ENCODE data around the gene CCDC3. TPM values are rescaled to one million over a fixed set of nuclear protein-coding genes. Genes with fewer than 3 reads are reported as not detected.

CCDC3 gene
- total and polyA plus RNA-seq, 2 of the 4 experiments (the other 2 are of a cell fraction): 0.29 to 0.36 TPM

- POLR2A ChIA-PET (ENCODE audit: unreplicated experiment): no interaction called here
- no TSS peak for BruUV-seq (replicated peaks)
- H3K18ac ChIP-seq (ENCODE audit: low read depth, low read length): no peak overlapping the region
- H4K91ac ChIP-seq (ENCODE audit: insufficient read depth, low read depth, low read length): no peak overlapping the region
- H3K14ac ChIP-seq (replicated peaks; ENCODE audit: low read depth, low read length): no peak overlapping the region
- no peak overlapping the region for H2AK5ac ChIP-seq (ENCODE audit: low read depth, low read length)
- in situ Hi-C loops (cut with MboI; ENCODE audit: low sequenced_read_pairs): no loop called here
- no CpG with 5 or more reads among the region's 5 CpGs for WGBS, 2 experiments (ENCODE audit: extremely low coverage in 2 of 2, insufficient read length in 1 of 2)
- H2AK9ac ChIP-seq (replicated peaks; ENCODE audit: low read depth, low read length, poor library complexity): no peak overlapping the region
- no peak for TF ChIP-seq SMC3 (IDR thresholded peaks at IDR 0.05; ENCODE audit: low read depth, low read length)
- TF ChIP-seq MXI1 (IDR thresholded peaks at IDR 0.05; ENCODE audit: borderline replicate concordance, low read depth, low read length): no peak
- no peak for TF ChIP-seq CEBPB (IDR thresholded peaks at IDR 0.05; ENCODE audit: low read depth, low read length)
- no peak for TF ChIP-seq USF2 (IDR thresholded peaks at IDR 0.05; ENCODE audit: low read depth, low read length)
- no peak for TF ChIP-seq RCOR1 (IDR thresholded peaks at IDR 0.05; ENCODE audit: insufficient replicate concordance, low read length)
- no peak for TF ChIP-seq RFX5 (IDR thresholded peaks at IDR 0.05; ENCODE audit: low read depth, low read length)
- no peak for TF ChIP-seq BHLHE40 (IDR thresholded peaks at IDR 0.05; ENCODE audit: low read depth, low read length)
- no peak for TF ChIP-seq POLR2A (IDR thresholded peaks at IDR 0.05; ENCODE audit: low read depth, low read length)
- TF ChIP-seq CTCF (conservative IDR thresholded peaks at IDR 0.05; ENCODE audit: low read depth, low read length): no peak
- TF ChIP-seq MAZ (IDR thresholded peaks at IDR 0.05; ENCODE audit: borderline replicate concordance, low read depth, low read length): no peak
- TF ChIP-seq FOS (IDR thresholded peaks at IDR 0.05; ENCODE audit: low read depth, low read length): no peak
- TF ChIP-seq CHD1 (IDR thresholded peaks at IDR 0.05; ENCODE audit: low read depth, low read length): no peak
- no peak for TF ChIP-seq MAFK (IDR thresholded peaks at IDR 0.05; ENCODE audit: low read depth, low read length)
- TF ChIP-seq NFE2L2 (IDR thresholded peaks at IDR 0.05; ENCODE audit: low read depth, low read length): no peak
- no peak for TF ChIP-seq RAD21 (IDR thresholded peaks at IDR 0.05; ENCODE audit: low read length)
- no peak for TF ChIP-seq ELK1 (IDR thresholded peaks at IDR 0.05; ENCODE audit: borderline replicate concordance, low read depth, low read length)
- H3K36me3 ChIP-seq (ENCODE audit: control insufficient read depth, insufficient read depth, low read length): no peaks in the 10 kb centered on the region
- CTCF ChIA-PET: no interaction called here
- H2BK120ac ChIP-seq (ENCODE audit: low read depth, low read length): no peak overlapping the region
- H3K4me2 ChIP-seq (ENCODE audit: low read depth, low read length): no peak overlapping the region
- H3K9ac ChIP-seq (ENCODE audit: low read depth, low read length): no peak overlapping the region
- intact Hi-C loops (cut with micrococcal nuclease): no loop called here
- H4K8ac ChIP-seq (ENCODE audit: low read depth in 2 of 2, low read length in 2 of 2): no peak overlapping the region
- no peaks in the 10 kb centered on the region for H4K20me1 ChIP-seq (ENCODE audit: insufficient read depth, low read length)
- no peak overlapping the region for H3K23ac ChIP-seq (ENCODE audit: low read depth, low read length)
- no peak overlapping the region for H2BK15ac ChIP-seq (ENCODE audit: low read depth, low read length)
- no peaks in the 10 kb centered on the region for H3K79me1 ChIP-seq (ENCODE audit: low read depth in 1 of 2, low read length in 2 of 2)
- no peaks in the 10 kb centered on the region; the same call in 1 of the 2 replicates for H3K9me3 ChIP-seq (ENCODE audit: control insufficient read depth, insufficient read depth, low read length)
- no peak for ATAC-seq (ENCODE audit: low read depth)
- H3K4me1 ChIP-seq (ENCODE audit: control insufficient read depth, insufficient read depth, low read length): peaks cover 3% of the 10 kb centered on the region; the same call in 1 of the 2 replicates
- no peak overlapping the region for H3K27ac ChIP-seq (ENCODE audit: insufficient read depth, low read length)
- no peak overlapping the region for H2BK5ac ChIP-seq (ENCODE audit: low read depth, low read length, poor library complexity, severe bottlenecking)
- no peak overlapping the region for H3K56ac ChIP-seq (ENCODE audit: extremely low read depth, insufficient read depth, low read length)
- no peaks in the 10 kb centered on the region for H3K27me3 ChIP-seq (ENCODE audit: control insufficient read depth, insufficient read depth, low read length)
- H3K4me3 ChIP-seq (ENCODE audit: insufficient read depth, low read depth, low read length): no peak overlapping the region
- no peak overlapping the region for H3K4ac ChIP-seq (ENCODE audit: low read depth, low read length)
- H3K9me1 ChIP-seq (ENCODE audit: insufficient read depth, low read length): no peaks in the 10 kb centered on the region
- dilution Hi-C loops (cut with HindIII; ENCODE audit: low sequenced_read_pairs, unreplicated experiment): no loop called here
- no peak overlapping the region for H2AFZ ChIP-seq (replicated peaks; ENCODE audit: low read length, poor library complexity)
- DNase-seq: no peak
- no peak overlapping the region for H4K5ac ChIP-seq (ENCODE audit: low read depth, low read length)
- no peak overlapping the region for H2BK20ac ChIP-seq (ENCODE audit: low read depth, low read length)
Observed at GRCh38 chr10:12940791-12941190, 60.7 kb downstream of the CCDC3 start.
